HL-60 (cell line): ENCODE data around the gene DLK1.

Source experiments
- DNase-seq, 2 experiments: peaks; one replicate each; pipeline ENCODE4 v3.0.0-alpha.2; 2010 to 2020; ENCODE audit warnings: low read depth in 1 of 2, low spot score in 1 of 2
- H3K27ac ChIP-seq: fragments of 250-450 bp; sonication (Bioruptor Pico); replicated peaks from 2 replicates; pipeline ENCODE4 v1.5.1; 2020; ENCODE audit warnings: mild to moderate bottlenecking, moderate library complexity
- H3K27me3 ChIP-seq: fragments of 250-450 bp; sonication (Bioruptor Pico); 2 replicates; pipeline ENCODE4 v1.5.1; 2021; ENCODE audit warnings: mild to moderate bottlenecking, moderate library complexity; ENCODE audit not compliant: insufficient read depth, poor library complexity, severe bottlenecking
- H3K4me3 ChIP-seq: replicated peaks from 2 replicates; pipeline ENCODE4 v1.5.1; 2011; ENCODE audit warnings: mild to moderate bottlenecking, control low read depth, low read length; ENCODE audit not compliant: insufficient read depth
- CTCF ChIP-seq: IDR thresholded peaks from one replicate; pipeline ENCODE4 v1.5.1; 2011; ENCODE audit warnings: low read length, control low read depth, inconsistent platforms; ENCODE audit not compliant: insufficient read depth
- GABPA ChIP-seq: IDR thresholded peaks from 2 replicates; pipeline ENCODE4 v1.6.1; 2012; ENCODE audit warnings: low read depth
- POLR2AphosphoS5 ChIP-seq: IDR thresholded peaks from 2 replicates; pipeline ENCODE4 v1.6.1; 2012; ENCODE audit warnings: low read depth
- REST ChIP-seq: IDR thresholded peaks from 2 replicates; pipeline ENCODE4 v1.6.1; 2012; ENCODE audit warnings: low read depth; ENCODE audit not compliant: insufficient replicate concordance
- SPI1 ChIP-seq: IDR thresholded peaks from 2 replicates; pipeline ENCODE4 v1.6.1; 2012; ENCODE audit warnings: low read depth, mild to moderate bottlenecking, borderline replicate concordance

The DLK1 gene

GRCh38 chr14:100722367-100722766 lies 4.3 kb upstream of the DLK1 start:
- no peak overlapping the region for H3K4me3 ChIP-seq
- peaks cover 24% of the 10 kb centered on the region for H3K27me3 ChIP-seq
- DNase-seq: no peak
- no peak overlapping the region for H3K27ac ChIP-seq
- TF ChIP-seq SPI1 (no peak), POLR2AphosphoS5 (no peak), REST (no peak), GABPA (no peak), CTCF (no peak)

GRCh38 chr14:100723135-100723829 lies 3.4 kb upstream of the DLK1 start:
- Histone ChIP-seq H3K27ac (no peak overlapping the region), H3K4me3 (no peak overlapping the region), H3K27me3 (peaks cover 33% of the 10 kb centered on the region)
- TF ChIP-seq REST (no peak), GABPA (no peak), SPI1 (no peak), POLR2AphosphoS5 (no peak), CTCF (no peak)
- DNase-seq: no peak

- no peak overlapping the region for H3K27ac ChIP-seq
- TF ChIP-seq CTCF (no peak), POLR2AphosphoS5 (no peak), SPI1 (no peak), REST (no peak), GABPA (no peak)
- no peak overlapping the region for H3K4me3 ChIP-seq
- peaks cover 36% of the 10 kb centered on the region for H3K27me3 ChIP-seq
- no peak for DNase-seq
Observed at GRCh38 chr14:100723830-100724437, 2.8 kb upstream of the DLK1 start.
